Prostate gland (tissue), 2 donors: Measurements from ENCODE around the gene STAT3. TPM values are rescaled to one million over a fixed set of nuclear protein-coding genes. Genes with fewer than 3 reads are reported as not detected.

Source experiments
- total RNA-seq, 2 donors: library from RNA; depleted of rRNA; stranded (reverse); fragments of >200 nt; gene quantifications; one replicate each; pipeline ENCODE4 v1.1.0, GENCODE V29; 2016

The STAT3 gene
- total RNA-seq, 2 donors from 2014 or later: 188 to 230 TPM

Other genes starting within 250 kb of the STAT3 start
- gene RAB5C, start 233.5 kb downstream of the STAT3 start, total RNA-seq: 100 to 1,000 TPM; 124 to 146 TPM
- gene KCNH4, start 207.3 kb downstream of the STAT3 start, total RNA-seq: under 1 TPM in 1 of 2 donors, not detected in 1; 0.51 TPM
- gene HCRT, start 203.0 kb downstream of the STAT3 start, total RNA-seq: not detected
- 100 to 1,000 TPM in 1 of 2 donors, 10 to 100 TPM in 1; 45.3 to 106 TPM for gene GHDC, start 193.9 kb downstream of the STAT3 start, total RNA-seq
- 10 to 100 TPM; 58.0 to 83.8 TPM for gene STAT5B, start 112.1 kb downstream of the STAT3 start, total RNA-seq
- gene STAT5A, start 99.9 kb downstream of the STAT3 start, total RNA-seq: 10 to 100 TPM; 31.1 to 45.8 TPM
- 100 to 1,000 TPM; 214 to 220 TPM for gene CAVIN1, start 34.8 kb upstream of the STAT3 start, total RNA-seq
- gene ATP6V0A1, start 70.4 kb upstream of the STAT3 start, total RNA-seq: 10 to 100 TPM; 78.0 to 80.3 TPM
- gene NAGLU, start 147.8 kb upstream of the STAT3 start, total RNA-seq: 100 to 1,000 TPM in 1 of 2 donors, 10 to 100 TPM in 1; 81.5 to 123 TPM
- 10 to 100 TPM in 1 of 2 donors, 1 to 10 TPM in 1; 4.1 to 16.2 TPM for gene HSD17B1, start 164.5 kb upstream of the STAT3 start, total RNA-seq
- gene COASY, start 173.7 kb upstream of the STAT3 start, total RNA-seq: 10 to 100 TPM; 52.6 to 80.5 TPM
- 10 to 100 TPM; 28.1 to 52.3 TPM for gene MLX, start 178.7 kb upstream of the STAT3 start, total RNA-seq
- gene PSMC3IP, start 189.3 kb upstream of the STAT3 start, total RNA-seq: 10 to 100 TPM in 1 of 2 donors, 1 to 10 TPM in 1; 2.9 to 11.2 TPM
- gene RETREG3, start 220.9 kb upstream of the STAT3 start, total RNA-seq: 100 to 1,000 TPM in 1 of 2 donors, 10 to 100 TPM in 1; 92.8 to 126 TPM
- gene TUBG1, start 221.2 kb upstream of the STAT3 start, total RNA-seq: 10 to 100 TPM; 38.7 to 78.4 TPM